NCI-H128 (cell line): ENCODE results near the gene MYCBP2.
"Not testable (repeated sequence)": the region's sequence is repeated elsewhere in the genome, so short reads cannot be mapped to it uniquely, and the experiment has no call there.

ENCODE experiments used
- DNase-seq: peaks from one replicate; lab custom pipeline; 2025; ENCODE audit not compliant: unreplicated experiment; lab: John Stamatoyannopoulos, UW

The MYCBP2 gene

GRCh38 chr13:77034881-77035280 is 292.0 kb downstream of the MYCBP2 start:
- DNase-seq, result no peak

DNA sequence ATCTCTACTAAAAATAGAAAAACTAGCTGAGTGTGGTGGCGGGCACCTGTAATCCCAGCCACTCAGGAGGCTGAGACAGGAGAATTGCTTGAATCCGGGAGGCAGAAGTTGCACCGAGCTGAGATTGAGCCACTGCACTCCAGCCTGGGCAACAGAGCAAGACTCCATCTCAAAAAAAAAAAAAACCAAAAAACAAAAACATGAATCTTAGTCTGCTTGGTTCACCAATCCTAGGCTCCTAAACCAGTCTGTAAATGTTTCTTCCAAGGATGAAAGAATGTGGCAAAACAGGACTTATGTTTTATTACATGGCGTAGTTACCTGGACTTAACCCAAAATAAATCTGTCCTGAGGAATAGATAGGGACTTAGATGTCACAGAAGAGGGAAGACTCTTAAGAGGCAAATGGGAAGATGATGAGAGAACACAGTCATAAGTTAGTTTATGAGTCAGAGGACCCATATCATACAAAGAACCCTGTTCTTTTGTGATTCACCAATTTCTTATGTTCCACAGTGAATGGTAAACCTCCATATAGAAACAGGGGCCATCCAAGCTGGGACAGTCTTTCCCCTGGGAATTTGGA is 293.1 kb downstream of the MYCBP2 start:
- no peak for DNase-seq

DNA sequence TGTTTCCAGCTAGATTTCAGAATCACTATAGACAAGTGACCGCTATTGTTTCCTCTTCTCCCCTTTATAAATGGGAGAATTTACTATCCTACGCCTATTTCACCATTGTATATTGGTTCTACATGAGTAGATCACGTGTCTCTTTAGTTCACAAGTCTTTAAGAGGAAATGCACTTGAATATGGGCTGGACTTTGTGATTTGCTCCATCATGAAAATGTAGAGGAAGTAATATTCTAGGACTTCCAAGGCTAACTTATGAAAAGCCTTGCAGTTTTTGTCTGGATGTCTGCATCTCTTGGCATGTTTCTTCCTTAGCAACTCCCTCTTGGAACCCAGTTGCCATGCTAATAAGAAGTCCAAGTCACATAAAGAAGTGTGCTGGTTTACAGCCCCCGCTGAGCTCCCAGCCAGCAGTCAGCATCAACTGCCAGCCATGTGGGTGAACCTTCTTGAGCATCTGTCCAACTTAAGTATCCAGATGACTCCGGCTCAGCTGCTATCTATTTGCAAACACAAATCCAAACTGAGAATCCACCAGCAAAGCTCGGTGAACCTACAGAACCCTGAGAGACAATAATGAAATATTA is 295.1 kb downstream of the MYCBP2 start:
- no peak for DNase-seq

DNA sequence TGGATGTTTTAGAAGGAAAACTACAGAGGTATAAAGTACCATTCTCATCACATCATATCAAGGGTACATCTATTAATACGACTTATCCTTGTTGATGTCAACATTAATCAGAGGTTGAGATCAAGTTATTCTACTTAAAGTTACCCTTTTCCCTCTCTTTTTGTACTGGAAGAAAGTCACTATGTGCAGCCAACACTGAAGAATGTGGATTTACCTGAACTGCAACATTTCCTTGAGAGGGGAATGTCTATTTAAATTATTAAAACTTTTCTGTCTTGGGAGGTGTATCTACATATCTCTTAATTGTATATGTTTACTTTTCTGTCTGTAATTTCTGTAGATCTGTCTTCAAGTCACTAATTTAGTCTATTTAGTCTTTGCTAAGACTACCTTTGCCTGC is 297.5 kb downstream of the MYCBP2 start:
- no peak for DNase-seq

- no peak for DNase-seq
These were observed 298.7 kb downstream of the MYCBP2 start for GRCh38 chr13:77028202-77028601.

GRCh38 chr13:77026861-77027621 is 299.9 kb downstream of the MYCBP2 start, which contains the start of gene FBXL3:
Gene FBXL3 (minus strand): TSS chr13:77027159. CDS start chr13:77021860, 5,299 bp downstream.
- peak; percentile 29 for DNase-seq

DNA sequence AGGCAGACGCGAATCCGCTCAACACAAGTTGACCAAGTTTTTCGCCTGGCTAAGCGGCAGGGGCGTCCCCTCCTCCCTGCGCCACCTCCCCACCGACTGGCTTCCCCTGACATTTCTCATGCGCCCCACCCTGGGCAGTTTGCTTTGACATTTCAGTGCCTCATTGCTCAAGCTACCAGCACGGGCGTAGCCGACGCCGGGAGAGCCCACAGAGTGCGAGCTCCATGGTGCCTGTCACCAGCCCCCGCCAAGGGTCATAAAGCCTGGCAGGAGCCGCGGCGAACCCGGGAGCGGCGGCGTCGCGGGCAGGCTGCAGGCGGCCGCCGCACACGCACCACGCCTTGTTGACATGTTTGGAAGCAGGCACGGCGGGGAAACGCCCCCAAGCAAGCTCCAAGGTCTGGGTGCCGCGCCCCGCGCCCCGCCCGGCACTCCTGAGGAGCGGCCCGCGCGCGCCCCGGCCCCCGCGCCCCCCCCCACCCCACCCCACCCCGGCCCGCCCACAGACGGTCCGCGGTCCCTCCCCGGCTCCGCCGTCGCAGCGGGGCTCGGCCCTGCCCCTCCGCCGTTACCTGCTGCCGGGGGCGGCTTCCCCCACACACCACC is 300.5 kb downstream of the MYCBP2 start:
- DNase-seq, result peak; percentile 26

DNA sequence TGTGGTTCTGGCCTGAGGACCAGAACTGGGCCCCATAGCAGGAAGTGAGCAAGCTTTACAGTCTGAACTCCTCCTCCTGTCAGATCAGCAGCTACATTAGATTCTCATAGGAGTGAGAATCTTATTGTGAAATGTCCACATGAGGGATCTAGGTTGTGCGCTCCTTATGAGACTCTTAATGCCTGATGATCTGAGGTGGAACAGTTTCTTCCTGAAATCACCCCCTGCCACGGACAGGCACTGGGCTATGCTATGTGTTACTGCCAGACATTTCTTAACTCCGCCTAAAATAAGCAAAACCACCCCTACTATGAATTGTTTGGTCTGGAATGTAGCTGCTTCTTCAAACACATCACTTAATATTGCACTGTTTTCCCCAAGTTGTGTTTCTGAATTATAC is 304.6 kb downstream of the MYCBP2 start:
- no peak for DNase-seq

DNA sequence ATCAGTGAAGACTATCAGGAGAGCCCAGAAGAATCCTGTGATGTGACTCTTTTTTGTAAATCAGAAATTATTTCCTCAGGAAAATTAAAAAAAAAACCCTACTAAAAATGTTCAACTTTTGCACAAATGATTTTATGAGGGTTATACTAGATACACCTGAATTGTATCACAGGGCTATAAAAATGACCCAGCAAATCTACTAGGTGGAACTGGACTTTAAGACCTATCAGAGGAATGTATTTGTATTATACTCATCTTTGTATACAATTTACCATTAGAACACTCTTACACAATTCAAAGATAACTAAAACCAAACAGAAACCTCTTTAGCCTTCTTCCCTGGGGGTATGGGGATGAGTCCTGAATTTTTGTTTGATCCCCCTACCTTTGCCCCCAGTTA is 307.1 kb downstream of the MYCBP2 start:
- DNase-seq, result no peak

GRCh38 chr13:77016888-77017623 is 309.8 kb downstream of the MYCBP2 start:
- no peak for DNase-seq

GRCh38 chr13:77016251-77016812 is 310.6 kb downstream of the MYCBP2 start:
- DNase-seq, result no peak

GRCh38 chr13:77014906-77015685 is 311.8 kb downstream of the MYCBP2 start:
- DNase-seq, result no peak

DNA sequence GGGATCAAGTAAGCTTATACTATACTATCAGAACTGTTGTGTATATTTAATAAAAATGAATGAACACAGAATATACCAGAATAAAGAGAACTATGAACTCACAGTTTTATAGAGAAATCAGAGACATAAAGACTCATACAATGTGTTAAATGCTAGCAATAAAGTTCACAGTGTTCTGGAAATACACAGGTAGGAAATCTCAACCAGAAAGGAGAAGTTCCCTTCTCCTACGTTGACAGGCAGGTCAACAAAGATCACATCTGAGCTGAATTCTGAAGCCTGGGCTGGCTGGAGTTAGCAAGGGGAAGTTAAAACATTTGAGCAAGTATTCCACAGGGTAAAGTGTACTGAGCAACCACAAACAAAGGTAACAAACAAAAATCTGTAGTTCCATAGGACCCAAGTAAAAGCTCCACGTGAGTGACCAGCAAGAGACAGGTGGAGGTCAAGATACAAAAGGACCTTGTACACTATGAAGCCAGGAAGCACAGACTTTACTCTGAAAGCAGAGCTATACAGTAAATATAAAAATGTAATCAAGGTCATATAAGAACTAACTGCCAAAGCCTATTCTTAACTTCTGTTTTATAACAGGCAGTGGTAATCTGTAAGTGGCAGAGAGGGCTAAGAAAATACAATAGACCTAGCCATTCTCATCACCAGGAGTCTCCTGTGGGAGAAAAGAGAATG is 312.9 kb downstream of the MYCBP2 start:
- DNase-seq, result no peak

GRCh38 chr13:77009719-77010118 is 317.2 kb downstream of the MYCBP2 start:
- DNase-seq, result not testable (repeated sequence)

DNA sequence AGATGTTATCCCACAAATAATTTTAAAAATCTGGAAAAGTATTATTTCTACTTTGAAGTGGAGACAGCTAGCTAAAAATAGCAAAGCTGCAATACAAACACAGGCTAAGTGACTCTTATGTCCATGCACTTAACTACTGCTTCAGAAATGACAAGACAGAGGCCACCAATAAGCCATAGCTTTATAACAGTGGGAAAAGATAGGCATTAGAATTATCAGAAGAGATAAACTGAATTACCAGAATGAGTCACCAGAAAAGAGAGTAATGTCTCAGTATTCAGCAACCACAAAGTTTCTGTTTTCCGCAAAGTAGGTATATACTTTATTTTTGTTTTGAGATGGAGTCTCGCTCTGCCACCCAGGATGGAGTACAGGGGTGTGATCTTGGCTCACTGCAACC is 317.9 kb downstream of the MYCBP2 start:
- DNase-seq, result no peak

GRCh38 chr13:77008337-77008736 is 318.6 kb downstream of the MYCBP2 start:
- DNase-seq, result not testable (repeated sequence)

DNA sequence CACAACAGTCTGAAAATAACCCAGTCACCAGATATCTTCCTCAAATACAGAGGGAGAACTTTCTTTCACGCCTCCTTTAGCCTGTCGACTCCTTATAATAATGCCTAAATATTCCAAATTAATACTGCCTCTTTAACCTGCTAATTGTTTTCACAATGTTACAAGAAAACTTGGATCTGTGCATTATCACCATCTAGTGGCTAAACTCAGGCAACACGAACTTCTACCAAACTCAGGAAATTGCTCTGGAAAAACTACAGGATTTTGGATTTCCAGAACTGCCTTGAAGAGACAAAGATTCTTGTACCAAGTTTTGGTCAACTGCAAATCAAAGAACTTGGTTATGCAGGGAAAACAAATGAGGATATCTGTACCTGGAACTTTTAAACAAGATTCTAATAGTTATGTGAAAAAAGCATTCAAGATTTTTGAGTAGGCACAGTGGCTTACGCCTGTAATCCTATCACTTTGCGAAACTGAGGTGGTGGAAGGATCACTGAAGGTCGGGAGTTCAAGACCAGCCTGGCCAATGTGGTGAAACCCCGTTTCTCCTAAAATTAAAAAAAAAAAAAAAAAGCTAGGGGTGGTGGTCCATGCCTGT is 324.2 kb downstream of the MYCBP2 start:
- no peak for DNase-seq

DNA sequence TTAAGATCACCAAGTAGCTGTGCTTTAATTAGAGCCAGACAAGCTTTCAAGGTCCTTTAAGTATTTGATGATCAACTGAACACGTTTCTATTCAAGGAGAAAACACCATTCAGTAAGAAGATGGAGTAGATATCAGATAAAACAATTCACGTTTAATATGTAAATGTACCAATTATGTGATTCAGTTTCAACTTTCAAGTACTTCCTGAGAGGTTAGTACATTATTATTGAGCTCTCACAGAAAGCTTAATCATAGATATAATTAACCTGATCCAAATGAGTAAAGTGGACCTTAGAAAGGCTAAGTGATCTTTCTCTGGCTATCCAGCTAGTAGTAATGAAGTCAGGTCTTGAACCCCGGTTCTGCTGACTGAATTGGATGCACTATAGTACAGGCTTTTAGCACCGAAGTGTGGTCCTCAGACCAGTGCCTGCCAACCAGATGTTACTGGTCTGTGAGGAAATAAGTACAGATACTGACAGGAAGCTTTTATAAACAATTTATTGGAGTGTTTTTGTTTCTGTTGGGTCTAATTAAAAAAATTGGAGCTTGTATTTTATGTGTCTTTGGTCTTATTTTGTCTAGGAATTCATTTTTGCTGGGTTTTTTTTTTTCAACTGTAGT is 324.8 kb downstream of the MYCBP2 start:
- no peak for DNase-seq

DNA sequence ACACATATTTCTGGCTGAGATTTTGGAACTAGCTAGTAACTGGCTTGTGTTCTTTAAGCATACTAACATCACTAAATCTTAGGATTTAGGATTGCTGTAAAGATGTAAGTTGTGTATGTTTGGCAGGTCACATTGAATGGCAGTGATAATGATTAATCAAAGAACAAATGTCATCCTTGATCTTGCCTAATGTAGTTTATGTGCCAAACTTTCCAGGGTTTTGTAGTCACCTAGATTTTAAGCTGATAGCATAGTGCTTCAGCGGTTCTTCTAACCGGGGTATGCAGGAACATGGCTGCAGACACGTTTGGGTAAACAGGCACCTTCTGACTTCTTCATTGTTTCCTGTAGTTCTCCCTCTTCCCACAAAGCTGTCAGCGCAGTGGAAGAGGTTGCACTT is 325.4 kb downstream of the MYCBP2 start:
- DNase-seq, result no peak
